ENCODE data around the gene PTMA.

The PTMA gene

GRCh38 chr2:231676243-231676642, 32.1 kb upstream of the PTMA start:
- FAIRE-seq, result no peak

DNA sequence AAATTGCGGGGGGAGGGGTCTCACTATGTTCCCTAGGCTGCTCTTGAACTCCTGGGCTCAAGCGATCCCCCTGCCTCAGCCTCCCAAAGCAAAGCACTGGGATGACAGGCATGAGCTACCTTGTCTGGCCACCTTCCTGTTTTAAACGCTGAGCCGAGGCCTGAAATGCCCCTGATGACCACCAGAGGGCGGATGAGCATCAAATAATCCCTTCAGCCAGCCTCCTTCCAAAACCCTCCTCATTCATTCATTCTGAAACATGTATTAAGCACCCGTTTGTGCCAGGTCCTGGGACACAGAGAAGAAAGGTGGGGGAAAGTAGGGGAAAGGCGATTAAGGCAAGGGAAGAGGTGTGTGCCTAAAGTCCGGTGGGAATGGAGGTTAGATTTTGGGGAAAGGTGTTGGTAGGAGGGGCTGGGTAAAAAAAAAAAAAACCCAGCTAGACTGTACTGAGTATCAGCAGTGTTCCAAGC, 30.7 kb upstream of the PTMA start:
- no peak for FAIRE-seq

DNA sequence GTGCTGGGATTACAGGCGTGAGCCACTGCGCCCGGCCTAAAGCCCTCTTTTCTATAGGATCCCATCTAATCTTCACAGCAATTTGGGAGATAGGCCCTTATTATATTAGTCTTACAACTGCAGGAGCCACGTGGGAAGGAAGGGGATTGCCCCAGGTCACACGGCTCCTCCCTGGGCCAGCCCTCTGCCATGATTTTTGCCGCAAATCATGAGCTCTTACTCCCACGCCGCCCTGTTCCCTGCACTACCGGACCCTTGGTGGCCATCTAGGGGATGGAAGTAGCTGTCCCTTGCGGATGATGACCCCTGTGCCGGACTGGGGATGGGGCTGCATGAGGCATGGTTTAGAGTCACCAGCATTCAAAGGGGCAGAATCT, 28.4 kb upstream of the PTMA start:
- no peak for FAIRE-seq

DNA sequence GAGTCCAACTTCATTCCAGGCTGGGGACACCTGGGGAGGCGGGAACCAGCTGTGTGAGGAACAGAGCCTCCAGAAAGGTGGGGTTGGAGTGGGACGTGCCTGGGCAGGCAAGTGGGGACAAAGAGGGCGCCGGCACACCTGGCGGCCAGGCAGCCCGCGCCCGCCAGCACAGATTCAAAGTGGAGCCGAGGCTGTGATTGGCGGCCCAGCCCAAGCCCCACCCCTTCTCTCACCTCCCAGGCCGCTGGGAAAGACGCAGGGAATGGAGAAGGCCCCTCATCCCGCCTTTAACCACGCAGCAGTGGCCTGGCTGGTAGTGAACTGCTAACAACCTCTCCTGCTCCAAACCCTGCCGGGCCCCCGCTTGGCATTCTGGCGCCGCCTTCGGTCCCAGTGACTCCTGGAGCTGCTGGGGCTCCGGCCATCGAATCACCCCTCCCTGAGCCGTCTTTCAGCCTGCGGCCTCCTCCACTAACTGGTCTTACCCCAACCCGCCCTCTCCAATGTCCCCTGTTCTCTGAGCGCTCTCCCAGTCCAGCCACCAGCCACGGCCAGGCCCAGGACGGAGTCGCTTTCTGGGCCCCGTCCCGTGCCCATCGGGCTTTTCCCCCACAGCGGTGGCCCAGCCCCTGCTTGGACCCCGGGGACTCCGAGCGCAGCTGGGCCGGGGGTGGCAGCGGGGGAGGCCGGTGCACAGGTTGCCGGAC, 27.9 kb upstream of the PTMA start:
- no peak for FAIRE-seq

- no peak for FAIRE-seq
Observed at GRCh38 chr2:231680992-231681852, 27.1 kb upstream of the PTMA start.

GRCh38 chr2:231682603-231683291, 25.6 kb upstream of the PTMA start:
- no peak for FAIRE-seq

DNA sequence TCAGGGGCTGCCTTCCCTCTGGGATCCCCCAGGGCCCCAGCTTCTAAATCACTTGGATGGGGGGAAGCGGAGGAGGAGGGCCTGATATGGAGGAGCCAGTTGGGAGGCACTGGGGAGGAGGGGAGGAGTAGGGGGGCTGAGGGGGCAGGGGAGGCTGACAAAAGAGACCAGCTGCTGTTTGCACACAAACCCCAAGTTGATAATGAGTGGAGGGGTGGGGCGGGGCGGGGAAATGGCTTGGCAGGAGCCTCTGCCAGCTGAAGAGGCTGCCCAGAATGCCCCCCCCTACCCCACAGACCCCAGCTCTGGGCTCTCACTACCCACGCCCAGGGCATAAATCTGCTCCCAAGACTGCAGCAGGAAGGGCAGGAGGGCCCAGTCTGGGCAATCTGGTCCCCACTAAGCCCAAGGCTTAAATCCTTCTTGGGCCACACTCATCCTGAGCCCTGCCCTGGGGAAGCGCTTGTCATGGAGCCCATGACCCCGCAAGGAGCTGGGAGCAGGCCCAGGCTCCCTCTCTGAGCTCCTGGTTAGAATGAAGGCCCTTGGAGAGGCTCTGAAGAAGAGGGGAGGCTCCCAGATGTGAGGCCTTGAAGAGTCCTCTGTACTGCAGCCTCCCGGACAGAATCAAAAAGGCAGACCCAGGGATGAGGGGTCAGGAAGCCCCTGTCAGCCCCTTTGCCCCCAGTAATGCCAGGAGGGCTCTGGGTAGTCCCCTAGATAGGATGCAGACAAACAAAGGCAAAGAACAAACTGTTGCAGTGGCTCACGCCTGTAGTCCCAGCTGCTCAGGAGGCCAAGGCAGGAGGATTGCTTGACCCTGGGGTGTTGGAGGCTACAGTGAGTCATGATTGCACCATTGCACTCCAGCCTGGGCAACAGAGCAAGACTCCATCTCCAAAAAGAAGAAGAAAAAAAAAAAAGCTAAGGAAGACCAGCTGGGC, 24.8 kb upstream of the PTMA start:
- FAIRE-seq, result no peak

GRCh38 chr2:231684314-231685223, 23.8 kb upstream of the PTMA start:
- FAIRE-seq, result no peak

GRCh38 chr2:231685349-231686191, 22.8 kb upstream of the PTMA start:
- FAIRE-seq, result no peak

GRCh38 chr2:231686192-231687100, 21.9 kb upstream of the PTMA start:
- no peak for FAIRE-seq

GRCh38 chr2:231687133-231687852, 21.0 kb upstream of the PTMA start:
- FAIRE-seq, result no peak

- FAIRE-seq, result no peak
Observed at GRCh38 chr2:231687961-231688360, 20.4 kb upstream of the PTMA start.

- no peak for FAIRE-seq
Observed at GRCh38 chr2:231688719-231689118, 19.6 kb upstream of the PTMA start.

- FAIRE-seq, result no peak
Observed at GRCh38 chr2:231689124-231689893, 19.0 kb upstream of the PTMA start.

DNA sequence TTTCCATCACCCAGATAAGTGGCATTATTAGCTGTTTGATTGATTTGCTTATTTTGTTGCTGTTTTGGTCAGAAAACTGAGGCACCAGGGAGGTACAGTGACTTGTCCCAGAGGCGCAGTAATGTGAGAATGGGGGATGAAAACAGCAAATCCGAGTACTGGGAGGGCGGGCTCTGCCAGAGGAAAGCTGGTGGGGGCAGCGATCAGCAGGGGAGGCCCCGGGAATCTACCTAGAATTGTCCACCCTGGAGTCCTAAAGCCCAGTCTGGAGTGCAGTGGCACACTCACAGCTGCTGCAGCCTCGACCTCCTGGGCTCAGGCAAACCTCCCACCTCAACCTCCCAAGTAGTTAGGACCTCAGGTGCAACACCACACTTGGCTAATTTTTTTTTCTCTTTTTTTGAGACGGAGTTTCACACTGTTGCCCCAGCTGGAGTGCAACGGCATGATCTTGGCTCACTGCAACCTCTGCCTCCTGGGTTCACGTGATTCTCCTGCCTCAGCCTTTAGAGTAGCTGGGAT, 17.0 kb upstream of the PTMA start:
- FAIRE-seq, result no peak

DNA sequence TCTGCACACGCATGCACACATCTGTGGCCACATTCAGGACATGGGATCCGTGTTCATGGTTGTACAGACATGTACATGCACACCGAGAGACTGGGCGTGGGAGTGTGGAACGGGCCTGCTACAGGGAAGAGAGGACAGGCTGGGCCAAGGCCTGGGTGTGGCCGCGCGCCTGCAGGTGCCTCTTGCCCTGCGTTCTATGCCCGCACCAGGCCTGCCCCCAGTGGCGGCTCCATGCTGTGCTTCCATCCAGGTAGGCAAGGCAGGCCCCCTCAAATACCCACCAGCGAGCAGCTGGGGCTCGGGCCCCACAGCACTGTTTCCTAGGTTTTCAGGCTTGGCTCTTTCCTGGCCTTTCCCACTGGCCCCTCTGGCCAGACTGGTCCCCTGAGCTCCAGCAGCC, 15.5 kb upstream of the PTMA start:
- FAIRE-seq, result no peak

DNA sequence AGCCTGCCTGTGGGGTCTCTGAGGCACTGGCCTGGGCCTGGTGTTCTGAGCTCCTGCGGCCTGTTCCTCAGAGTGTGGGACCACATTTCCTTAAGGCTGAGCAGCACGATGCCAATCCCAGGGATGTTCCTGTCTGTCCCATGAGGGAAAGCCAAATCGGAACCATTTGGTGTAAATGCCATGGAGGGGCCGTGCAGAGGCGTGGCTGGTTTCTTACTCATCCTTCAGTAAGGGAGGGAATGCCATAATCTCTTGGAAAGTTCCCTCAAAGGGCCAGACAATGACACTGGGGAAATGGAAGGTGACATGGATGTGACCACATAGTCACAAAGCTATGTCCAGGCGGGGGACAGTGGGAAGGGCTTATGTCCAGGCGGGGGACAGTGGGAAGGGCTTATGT, 14.4 kb upstream of the PTMA start:
- FAIRE-seq, result no peak
